ENCODE measurements around the gene EIF6.

DNA sequence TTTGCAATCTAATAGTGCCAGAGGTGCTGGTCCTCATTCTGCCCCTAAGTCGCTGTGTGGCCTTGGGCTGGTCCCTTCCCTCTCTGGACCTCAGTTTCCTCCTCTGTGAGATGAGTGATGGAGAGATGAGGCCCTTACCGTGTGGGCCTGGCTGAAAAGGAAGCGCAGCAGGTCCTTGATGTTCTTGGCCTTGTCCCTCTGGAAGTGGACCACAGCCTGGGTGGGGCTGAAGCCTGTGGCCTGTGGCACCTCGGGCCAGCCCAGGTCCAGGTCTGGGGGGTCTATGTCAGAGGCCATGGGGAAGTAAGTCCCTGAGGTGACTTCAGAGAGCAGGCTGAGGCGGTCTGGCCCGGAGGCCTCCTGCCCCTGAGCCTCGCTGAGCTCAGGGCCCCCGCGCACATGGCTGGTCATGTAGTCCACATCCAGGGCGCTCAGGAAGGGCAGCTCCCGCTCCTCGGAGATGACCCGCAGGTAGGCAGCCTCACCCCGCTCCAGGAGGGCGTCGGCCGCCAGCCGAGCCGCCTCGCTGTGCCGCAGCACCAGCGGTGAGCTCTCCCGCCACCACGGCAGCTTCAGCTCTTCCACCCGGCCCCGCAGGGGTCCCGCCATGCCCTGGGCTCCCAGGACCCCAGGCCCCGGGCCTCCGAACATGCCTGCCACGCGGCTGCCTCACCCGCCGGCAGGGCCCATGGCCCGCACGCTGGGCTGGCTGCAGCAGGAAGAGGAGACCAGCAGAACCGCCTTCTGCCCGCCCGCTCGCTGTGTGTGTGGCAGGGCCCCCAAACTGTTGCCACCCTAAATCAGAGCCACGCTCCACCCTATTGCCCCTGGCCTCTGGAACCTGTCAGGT, 7.3 kb upstream of the EIF6 start, which contains the start of gene FAM83C:
- TF ChIP-seq CHD2 (IDR thresholded peaks at IDR 0.05; ENCODE audit: low read length), result no peak
- TF ChIP-seq CTCF (IDR thresholded peaks at IDR 0.05; ENCODE audit: control extremely low read depth in 1 of 3, insufficient read depth in 1 of 3, low read depth in 1 of 3, low read length in 3 of 3), result no peak

Data from H1 (cell line).